KOPT-K1 (cell line): Measurements from ENCODE around the gene PTTG1IP.
"Not testable (repeated sequence)": the region's sequence is repeated elsewhere in the genome, so short reads cannot be mapped to it uniquely, and the experiment has no call there.

Experiments
- H3K27ac ChIP-seq: fragments of 200-600 bp; sonication (generic); 2 replicates; pipeline ENCODE4 v1.5.1; 2016; ENCODE audit warnings: antibody characterized with exemption, mild to moderate bottlenecking, low read depth, low read length; ENCODE audit not compliant: poor library complexity, severe bottlenecking
- H3K36me3 ChIP-seq: fragments of 200-600 bp; sonication (generic); 2 replicates; pipeline ENCODE4 v1.5.1; 2017; ENCODE audit warnings: antibody characterized with exemption, mild to moderate bottlenecking, low read length, moderate library complexity; ENCODE audit not compliant: insufficient read depth
- H3K9me3 ChIP-seq: fragments of 200-600 bp; sonication (generic); 2 replicates; pipeline ENCODE4 v1.5.1; 2017; ENCODE audit warnings: antibody characterized with exemption, low read length, mild to moderate bottlenecking; ENCODE audit not compliant: insufficient read depth, poor library complexity, severe bottlenecking

PTTG1IP gene

DNA sequence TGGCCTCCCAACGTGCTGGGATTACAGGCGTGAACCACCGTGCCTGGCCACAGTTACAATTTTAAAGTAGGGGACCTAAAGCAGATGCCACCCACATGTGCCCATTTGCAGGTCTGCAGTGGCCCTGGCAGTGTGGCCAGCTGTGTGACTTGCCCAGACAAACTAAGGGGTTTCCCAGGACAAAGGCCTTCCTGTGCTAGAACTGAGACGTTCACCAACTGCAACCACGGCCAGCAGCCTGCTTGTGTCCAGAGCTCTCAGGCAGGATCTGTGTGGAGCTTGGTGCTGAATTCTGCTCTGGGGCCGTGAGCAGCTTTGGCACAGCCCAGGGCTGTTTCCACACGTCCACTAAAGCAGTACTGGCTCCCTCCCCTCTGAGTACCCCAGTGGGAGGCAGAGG lies 10.6 kb upstream of the PTTG1IP start:
- Histone ChIP-seq H3K9me3 (no peaks in the 10 kb centered on the region), H3K36me3 (peaks cover 35% of the 10 kb centered on the region; the same call in 1 of the 2 replicates), H3K27ac (no peak overlapping the region)

DNA sequence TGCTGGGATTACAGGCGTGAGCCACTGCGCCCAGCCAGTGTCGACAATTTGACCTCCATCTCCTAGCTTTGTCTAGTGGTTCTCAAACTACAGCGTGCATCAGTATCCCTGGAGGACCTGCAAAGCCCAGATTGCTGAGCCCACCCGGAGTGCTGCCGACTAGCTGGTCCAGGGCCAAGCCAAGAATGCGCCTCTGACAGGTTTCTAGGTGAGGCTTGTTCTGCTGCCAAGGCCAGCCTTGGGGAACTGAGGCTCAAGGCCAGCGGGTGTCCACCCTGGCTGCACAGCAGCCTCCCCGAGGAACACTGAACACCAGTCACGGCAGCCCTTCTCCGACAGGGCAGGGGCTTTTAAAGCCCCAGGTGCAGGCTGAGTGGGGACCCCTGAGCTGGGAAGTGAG lies 9.8 kb upstream of the PTTG1IP start:
- Histone ChIP-seq H3K27ac (no peak overlapping the region), H3K36me3 (peaks cover 29% of the 10 kb centered on the region; the same call in 1 of the 2 replicates), H3K9me3 (no peaks in the 10 kb centered on the region)

DNA sequence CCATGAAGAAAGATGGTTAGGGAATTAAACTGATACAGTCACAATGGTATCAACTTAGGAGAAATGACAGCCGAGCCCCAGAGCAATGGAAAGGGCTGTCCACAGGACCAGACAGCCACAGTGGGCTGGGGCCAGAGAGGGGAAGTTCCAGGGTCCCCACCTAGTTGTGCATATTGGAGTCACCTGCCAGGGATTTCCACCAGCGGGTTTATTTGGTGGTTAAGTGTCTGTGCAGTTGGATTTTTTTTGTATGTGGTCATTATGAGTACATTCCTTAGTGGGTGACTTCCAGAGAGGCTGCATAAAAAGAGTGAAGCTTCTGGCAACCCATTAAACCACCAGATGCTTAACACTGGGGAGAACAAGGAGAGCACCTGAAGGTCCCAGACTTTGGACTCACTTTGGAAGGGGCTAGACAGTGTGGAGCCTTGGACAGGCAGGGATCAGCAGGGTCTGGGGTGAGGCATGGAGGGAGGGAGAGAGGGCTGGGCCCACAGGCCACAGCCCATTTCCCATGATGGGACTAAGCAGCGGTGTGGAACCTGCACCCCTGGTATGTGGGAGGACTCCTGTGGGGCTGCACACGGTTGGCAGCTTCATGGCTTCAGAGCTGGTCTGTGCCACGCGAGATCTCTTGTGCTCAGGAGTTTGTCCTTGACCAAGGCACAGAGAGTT lies 7.8 kb upstream of the PTTG1IP start:
- Histone ChIP-seq H3K36me3 (peaks cover 9% of the 10 kb centered on the region; the same call in 1 of the 2 replicates), H3K27ac (peak overlapping the region; percentile 82), H3K9me3 (no peaks in the 10 kb centered on the region)

DNA sequence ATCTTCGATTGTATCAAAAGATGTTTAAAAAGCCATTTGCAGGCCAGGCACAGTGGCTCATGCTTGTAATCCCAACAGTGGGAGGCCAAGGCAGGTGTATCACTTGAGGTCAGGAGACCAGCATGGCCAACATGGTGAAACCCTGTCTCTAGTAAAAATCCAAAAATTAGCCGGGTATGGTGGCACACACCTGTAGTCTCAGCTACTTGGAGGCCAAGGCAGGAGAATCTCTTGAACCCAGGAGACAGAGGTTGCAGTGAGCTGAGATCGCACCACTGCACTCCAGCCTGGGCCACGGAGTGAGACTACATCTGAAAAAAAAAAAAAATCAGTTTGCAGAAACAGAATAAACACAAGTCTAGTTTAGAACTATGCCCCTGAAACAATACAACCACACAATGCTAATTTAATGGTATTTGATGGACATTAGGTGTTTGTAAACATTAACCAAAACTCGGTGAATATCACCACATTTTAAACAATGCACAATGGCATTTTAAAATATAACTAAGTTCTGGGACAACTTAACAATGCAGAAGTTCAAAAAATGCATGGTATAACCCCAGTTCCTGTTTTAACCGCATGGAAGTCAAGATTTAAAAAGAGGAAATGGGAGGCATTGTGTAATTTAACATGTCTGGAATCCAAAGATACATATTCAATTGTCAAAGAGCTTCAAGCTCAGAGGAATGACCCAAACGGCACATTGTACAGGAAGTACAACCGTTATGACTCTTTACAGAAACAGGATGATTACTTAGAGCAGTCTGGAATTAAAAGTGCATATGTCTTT lies 7.1 kb upstream of the PTTG1IP start:
- no peaks in the 10 kb centered on the region for H3K9me3 ChIP-seq
- H3K36me3 ChIP-seq: peaks cover 4% of the 10 kb centered on the region; the same call in 1 of the 2 replicates
- peak overlapping the region; percentile 82 for H3K27ac ChIP-seq

DNA sequence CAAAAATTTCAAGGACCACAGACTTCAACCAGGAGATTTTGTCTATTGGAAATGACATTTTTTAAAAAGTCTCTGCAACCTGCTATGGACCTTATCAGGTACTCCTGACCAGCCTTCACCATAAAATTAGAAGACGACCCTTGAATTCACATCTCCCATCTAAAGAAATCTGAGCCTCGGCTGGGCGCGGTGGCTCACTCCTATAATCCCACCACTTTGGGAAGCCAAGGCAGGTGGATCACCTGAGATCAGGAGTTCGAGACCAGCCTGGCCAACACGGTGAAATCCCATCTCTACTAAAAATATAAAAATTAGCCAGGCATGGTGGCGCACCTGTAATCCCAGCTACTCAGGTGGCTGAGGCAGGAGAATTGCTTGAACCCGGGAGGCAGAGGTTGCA lies 5.7 kb upstream of the PTTG1IP start:
- H3K27ac ChIP-seq, H3K36me3 ChIP-seq: not testable (repeated sequence)

DNA sequence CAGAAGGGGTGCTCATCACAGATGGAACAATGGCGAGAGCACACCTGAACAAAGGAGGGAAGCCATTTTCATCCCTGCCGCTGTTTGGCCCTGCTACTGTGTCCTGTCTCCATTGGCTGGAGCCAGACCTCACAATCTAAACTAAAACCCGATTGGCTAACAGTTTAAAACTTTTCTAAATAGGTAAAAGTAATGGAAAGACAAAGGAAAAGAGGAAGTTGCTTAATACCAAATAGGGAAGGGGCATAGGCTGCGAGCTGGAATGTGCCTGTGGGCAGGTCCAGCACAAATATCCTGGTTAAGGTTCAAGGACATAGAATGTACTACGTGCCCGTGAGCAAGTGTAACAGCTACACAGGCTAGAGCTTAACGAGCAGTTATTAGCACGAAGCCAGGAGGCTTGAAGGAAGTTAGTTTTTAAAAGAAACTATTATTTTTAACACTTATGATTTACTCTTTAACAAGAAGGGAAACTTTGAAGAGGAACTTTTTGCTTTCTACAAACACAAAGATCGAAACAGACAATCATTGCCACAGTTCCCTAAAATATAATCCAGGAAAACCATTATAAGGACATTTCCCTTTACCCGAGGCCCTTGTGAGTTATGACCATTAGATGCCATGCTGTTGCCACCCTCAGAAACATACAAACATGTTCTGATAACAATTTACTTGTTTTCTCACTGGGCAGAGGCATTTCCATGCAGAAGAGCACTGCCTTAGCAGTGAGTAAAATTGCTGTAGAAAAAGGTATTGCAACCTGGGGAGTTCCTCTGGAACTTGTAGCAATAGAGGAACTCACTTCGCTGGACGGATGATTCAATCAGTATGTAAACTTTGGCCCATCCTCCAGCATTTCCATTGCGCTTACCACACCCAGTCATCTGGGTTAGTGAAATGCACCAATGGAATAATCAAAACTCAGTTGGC lies 4.8 kb upstream of the PTTG1IP start:
- Histone ChIP-seq H3K27ac (no peak overlapping the region), H3K36me3 (no peaks in the 10 kb centered on the region), H3K9me3 (no peaks in the 10 kb centered on the region)

More for the DNA sequence above, 5.7 kb upstream of the PTTG1IP start:
- not testable (repeated sequence) for H3K9me3 ChIP-seq

DNA sequence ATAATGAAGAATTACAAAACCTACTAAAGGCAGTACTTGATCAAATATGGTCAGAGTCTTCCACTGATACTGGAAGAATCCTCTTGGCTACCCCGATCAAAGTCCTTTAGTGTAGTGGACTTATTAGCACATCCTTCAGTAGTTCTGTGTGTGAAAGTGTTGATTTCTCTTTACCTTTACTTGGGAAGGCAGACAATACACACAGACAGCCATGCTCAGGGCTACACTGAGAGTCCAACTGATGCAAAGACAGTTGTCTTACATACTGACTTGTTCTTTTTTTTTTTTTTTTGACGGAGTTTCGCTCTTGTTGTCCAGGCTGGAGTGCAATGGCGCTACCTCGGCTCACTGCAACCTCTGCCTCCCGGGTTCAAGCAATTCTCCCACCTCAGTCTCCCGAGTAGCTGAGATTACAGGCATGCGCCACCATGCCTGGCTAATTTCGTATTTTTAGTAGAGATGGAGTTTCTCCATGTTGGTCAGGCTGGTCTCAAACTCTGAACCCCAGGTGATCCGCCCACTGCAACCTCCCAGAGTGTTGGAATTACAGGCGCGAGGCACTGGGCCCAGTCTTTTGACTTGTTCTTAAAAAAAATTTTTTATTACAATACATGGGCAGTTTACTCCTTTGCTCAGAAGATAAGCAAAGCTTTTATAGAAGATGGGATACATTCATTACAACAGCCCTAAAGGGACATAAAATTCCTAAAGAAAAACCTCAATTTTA lies 3.5 kb upstream of the PTTG1IP start:
- H3K27ac ChIP-seq: no peak overlapping the region
- H3K36me3 ChIP-seq: no peaks in the 10 kb centered on the region
- H3K9me3 ChIP-seq: no peaks in the 10 kb centered on the region

DNA sequence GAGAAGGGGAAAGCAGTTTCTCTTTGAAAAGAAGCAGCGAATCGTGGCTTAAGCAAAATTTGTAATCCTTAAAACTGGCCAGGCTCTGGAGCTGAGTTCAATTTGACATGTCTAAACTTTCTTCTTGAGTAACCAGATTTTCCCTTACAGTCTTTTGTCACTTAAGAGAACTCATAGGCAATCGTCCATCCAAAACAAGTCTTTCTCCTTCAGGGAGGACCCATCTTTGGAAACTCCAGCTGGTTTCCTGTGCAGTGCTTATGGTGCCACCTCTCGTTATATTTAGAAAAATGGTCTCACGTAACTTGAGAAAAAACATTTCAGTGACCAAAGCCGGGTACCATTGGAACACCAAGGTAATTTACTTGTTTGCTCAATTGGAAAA lies 1.8 kb upstream of the PTTG1IP start:
- Histone ChIP-seq H3K9me3 (no peaks in the 10 kb centered on the region), H3K27ac (peak overlapping the region; percentile 73), H3K36me3 (no peaks in the 10 kb centered on the region)

DNA sequence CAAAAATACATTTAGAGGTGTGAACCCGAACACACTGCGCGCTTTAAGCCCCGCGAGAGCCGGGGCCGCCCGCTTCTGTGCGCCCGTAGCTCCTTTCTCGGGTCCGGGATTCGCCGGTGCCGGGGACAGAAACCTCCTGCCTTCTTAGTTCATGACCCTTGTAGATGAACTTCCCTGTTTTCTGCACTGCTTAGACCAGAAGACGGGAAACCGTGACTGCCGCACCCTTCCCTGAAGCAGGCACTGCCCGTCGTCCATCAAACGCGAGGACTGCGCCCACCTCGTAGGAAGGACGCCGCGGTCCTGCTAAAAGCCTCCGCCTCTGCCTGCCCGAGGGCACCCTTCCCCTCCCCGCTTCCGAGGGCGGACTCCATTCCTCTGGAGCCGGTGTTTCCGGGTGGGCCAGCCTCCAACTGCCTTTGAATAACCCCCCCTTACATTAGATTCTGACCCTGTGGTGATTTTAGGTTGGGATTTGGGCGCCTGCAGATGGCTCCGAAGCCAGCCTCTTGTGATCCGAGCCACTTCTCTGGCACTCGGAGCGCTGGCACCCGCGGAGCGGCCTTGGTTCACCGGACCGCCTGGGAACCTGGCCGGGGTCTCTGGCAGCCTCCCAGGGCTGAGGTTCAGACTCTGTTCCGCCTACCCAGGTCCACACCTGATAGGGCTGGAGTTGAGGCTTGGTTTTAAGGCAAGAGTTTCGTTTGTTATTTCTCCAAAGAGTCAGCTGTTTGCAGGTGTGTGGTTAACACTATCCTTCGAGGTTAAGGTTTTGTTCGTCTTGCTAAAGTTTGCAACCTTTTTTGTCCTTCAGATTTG lies 1.2 kb upstream of the PTTG1IP start:
- no peaks in the 10 kb centered on the region for H3K36me3 ChIP-seq
- H3K9me3 ChIP-seq: no peaks in the 10 kb centered on the region
- peak overlapping the region; percentile 73 for H3K27ac ChIP-seq

DNA sequence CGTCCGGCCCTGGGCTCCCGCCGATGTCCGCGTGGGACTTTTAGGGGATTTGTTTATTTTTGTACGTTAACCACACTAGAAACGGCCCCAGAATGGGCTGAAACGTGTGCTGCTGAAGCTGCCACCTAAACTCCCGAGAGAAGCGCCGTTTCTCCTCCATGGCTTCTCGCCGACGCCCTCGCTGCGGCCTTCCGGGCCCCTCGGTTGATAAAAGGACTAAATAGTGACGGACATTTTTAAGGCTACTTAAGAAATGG lies 678 bp upstream of the PTTG1IP start:
- Histone ChIP-seq H3K36me3 (no peaks in the 10 kb centered on the region), H3K27ac (peak overlapping the region; percentile 73), H3K9me3 (no peaks in the 10 kb centered on the region)

DNA sequence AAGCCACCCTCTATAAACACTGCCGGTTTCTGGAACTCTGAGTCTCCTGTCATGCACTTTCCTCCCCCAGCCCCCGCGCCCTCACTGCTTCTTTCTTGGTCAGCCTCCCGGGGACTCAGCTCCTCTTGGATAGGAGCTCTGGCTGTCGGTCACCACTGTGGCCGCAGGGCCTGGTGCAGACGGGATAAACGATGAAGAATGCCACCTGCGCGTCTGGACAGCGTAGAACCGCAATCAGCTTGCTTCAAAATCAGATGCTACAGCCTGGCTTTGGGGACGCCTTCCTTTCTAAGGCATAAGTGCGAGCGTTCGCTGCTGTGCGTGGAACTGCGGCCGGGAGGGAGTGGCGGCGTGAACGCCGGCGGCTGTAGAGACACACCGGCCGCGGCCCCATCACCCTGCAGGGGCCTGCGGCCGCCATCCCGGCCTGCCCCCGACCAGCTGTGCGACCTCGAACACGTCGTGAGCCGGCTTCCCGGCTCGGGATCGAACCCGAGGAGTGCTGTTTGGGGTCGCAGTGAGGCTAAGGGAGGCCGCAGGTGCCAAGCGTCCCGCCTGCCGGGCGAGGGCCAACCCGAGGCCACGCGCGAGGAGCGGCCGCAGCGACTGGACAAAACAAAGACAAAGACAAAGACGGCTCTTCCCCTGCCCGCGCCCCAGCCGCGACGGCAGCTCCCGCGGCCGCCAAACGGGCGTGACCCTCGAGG lies 688 bp downstream of the PTTG1IP start:
- H3K27ac ChIP-seq: peak overlapping the region; percentile 73
- H3K36me3 ChIP-seq: no peaks in the 10 kb centered on the region
- no peaks in the 10 kb centered on the region for H3K9me3 ChIP-seq

DNA sequence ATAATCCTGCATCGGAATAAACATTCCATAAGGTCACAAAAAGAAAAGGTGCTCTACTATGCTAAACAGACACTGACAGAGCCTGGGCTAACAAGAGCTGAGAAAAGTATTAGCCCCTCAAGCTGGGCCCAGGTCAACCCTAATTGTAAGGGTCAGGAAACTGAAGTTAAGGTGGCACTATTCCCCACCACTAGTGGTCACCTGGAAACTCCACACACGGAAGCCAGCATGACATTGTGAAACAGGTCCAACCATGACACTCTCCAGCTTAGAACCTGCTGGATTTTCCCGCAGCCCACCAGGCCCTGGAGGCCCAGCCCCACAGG lies 1.2 kb downstream of the PTTG1IP start:
- Histone ChIP-seq H3K27ac (peak overlapping the region; percentile 73), H3K36me3 (no peaks in the 10 kb centered on the region), H3K9me3 (no peaks in the 10 kb centered on the region)

DNA sequence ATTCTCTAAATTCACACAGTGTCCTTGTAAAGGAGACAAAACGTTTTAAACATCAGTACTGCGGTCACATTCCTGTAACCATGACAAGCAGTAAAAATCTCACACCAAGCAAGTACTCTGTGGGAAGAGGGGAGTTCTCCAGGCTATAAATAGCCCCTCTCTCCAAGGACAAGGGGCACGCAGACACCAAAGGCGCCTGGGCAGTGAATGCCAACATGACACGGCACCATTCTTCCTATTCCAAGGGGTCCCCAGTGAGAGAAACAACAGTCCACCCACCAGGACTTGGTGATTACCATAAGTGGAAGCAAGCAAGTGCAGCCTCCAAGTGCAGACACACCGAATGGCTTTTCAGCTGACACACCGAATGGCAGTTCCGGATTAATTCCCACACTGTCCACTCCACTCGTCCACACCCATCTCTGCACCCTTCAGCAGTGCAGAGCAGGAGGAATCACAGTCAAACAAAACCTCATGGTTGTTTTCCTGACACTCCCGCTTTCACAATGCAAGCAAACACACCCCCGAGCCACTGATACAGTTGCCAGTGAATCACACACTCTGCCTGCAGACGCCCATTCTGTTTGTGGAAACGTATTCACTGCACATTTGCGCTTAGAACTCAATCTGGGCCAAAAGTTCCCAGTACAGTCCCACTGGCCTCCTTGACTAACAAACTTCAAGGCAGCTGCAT lies 1.8 kb downstream of the PTTG1IP start:
- Histone ChIP-seq H3K27ac (peak overlapping the region; percentile 73), H3K36me3 (no peaks in the 10 kb centered on the region), H3K9me3 (no peaks in the 10 kb centered on the region)
